Ishikawa (cell line): Measurements from ENCODE around the gene SFTPA2.

Experiments
- CEBPB ChIP-seq: IDR thresholded peaks from 2 replicates; pipeline ENCODE4 v1.6.1; 2012
- CREB1 ChIP-seq: IDR thresholded peaks from 2 replicates; pipeline ENCODE4 v1.6.1; 2012; ENCODE audit warnings: low read depth
- EGR1 ChIP-seq: IDR thresholded peaks from 2 replicates; pipeline ENCODE4 v1.6.1; 2012
- EP300 ChIP-seq: IDR thresholded peaks from 2 replicates; pipeline ENCODE4 v1.6.1; 2012; ENCODE audit warnings: borderline replicate concordance
- FOXM1 ChIP-seq: IDR thresholded peaks from 2 replicates; pipeline ENCODE4 v1.6.1; 2012; ENCODE audit warnings: low read depth, borderline replicate concordance
- NFIC ChIP-seq: IDR thresholded peaks from 2 replicates; pipeline ENCODE4 v1.6.1; 2012
- RAD21 ChIP-seq: IDR thresholded peaks from 2 replicates; pipeline ENCODE4 v1.6.1; 2012; ENCODE audit warnings: low read depth
- TAF1 ChIP-seq: IDR thresholded peaks from 2 replicates; pipeline ENCODE4 v1.6.1; 2012; ENCODE audit warnings: low read depth, mild to moderate bottlenecking
- TCF12 ChIP-seq: IDR thresholded peaks from 2 replicates; pipeline ENCODE4 v1.6.1; 2012; ENCODE audit warnings: low read depth
- TEAD4 ChIP-seq: IDR thresholded peaks from 2 replicates; pipeline ENCODE4 v1.6.1; 2012
- YY1 ChIP-seq: IDR thresholded peaks from 2 replicates; pipeline ENCODE4 v1.6.1; 2012; ENCODE audit warnings: low read depth
- ZBTB7A ChIP-seq: IDR thresholded peaks from 2 replicates; pipeline ENCODE4 v1.6.1; 2012; ENCODE audit warnings: low read depth
- TF ChIP-seq, protein P1 (sequence below): IDR thresholded peaks from 2 replicates; pipeline ENCODE4 v1.6.1; 2012; ENCODE audit warnings: low read depth, mild to moderate bottlenecking
- TF ChIP-seq, protein P2 (sequence below): IDR thresholded peaks from 2 replicates; pipeline ENCODE4 v1.6.1; 2012
- TF ChIP-seq, protein P3 (sequence below): IDR thresholded peaks from 2 replicates; pipeline ENCODE4 v1.6.1; 2012

The SFTPA2 gene

DNA sequence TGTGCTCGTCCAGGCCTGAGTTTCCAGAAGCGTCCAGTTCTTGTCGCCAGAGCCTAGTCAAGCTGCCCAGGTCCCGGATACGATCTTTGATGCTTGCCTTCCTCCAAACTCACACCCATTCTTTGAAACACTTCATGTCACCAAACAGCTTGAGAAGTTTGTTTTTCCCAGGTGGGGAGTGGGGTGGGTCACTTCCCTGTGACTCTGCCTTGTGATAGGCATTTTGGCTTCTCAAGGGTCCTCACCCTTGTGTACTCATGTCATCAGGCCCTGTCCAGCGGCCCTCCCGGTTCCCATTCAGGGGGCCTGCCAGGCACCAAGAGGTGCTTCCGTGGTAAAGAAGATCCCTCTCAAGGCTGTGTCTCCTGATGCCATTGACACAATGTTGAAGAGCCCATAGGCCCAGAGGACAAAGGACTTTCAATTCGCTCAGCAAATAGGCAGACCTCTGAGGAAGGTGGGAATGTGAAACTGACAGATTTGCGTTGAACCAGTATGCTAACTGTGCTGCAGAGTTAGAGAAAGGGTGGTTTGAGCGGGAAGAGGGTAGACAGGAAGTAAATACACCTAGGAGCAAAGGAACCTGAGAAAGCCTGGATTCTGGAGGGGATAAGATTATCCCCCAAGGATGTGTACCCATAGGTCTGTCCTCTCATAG is 25.8 kb upstream of the SFTPA2 start:
- TF ChIP-seq TAF1 (no peak), EGR1 (no peak), ZBTB7A (no peak), NFIC (no peak)
- TF ChIP-seq, protein P1, sequence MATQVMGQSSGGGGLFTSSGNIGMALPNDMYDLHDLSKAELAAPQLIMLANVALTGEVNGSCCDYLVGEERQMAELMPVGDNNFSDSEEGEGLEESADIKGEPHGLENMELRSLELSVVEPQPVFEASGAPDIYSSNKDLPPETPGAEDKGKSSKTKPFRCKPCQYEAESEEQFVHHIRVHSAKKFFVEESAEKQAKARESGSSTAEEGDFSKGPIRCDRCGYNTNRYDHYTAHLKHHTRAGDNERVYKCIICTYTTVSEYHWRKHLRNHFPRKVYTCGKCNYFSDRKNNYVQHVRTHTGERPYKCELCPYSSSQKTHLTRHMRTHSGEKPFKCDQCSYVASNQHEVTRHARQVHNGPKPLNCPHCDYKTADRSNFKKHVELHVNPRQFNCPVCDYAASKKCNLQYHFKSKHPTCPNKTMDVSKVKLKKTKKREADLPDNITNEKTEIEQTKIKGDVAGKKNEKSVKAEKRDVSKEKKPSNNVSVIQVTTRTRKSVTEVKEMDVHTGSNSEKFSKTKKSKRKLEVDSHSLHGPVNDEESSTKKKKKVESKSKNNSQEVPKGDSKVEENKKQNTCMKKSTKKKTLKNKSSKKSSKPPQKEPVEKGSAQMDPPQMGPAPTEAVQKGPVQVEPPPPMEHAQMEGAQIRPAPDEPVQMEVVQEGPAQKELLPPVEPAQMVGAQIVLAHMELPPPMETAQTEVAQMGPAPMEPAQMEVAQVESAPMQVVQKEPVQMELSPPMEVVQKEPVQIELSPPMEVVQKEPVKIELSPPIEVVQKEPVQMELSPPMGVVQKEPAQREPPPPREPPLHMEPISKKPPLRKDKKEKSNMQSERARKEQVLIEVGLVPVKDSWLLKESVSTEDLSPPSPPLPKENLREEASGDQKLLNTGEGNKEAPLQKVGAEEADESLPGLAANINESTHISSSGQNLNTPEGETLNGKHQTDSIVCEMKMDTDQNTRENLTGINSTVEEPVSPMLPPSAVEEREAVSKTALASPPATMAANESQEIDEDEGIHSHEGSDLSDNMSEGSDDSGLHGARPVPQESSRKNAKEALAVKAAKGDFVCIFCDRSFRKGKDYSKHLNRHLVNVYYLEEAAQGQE: no peak
- TF ChIP-seq, protein P2, sequence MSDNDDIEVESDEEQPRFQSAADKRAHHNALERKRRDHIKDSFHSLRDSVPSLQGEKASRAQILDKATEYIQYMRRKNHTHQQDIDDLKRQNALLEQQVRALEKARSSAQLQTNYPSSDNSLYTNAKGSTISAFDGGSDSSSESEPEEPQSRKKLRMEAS: no peak

DNA sequence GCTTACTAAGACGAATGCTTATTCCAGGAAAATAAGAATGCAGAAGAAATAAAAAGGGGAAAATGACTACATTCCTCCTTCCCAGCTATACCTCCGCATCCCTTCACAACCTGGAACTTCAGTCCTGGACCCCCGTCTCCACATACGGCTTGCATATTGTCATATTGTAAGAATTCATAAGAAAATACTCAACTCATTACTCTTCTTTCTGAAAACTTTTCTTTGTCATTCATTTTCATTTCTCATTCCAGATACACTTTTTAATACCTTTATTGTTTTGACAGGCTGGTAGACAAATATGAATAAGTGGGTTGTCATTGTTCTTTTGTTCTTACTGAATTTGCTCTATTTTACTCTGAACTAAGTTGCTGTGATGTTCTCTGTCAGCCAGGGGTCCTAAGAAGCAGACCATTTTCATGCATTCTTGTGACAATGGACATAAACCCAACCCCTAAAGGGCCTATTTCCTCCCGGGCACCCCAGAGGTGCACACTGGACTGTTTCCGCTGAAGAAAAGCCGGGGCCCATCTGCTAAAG is 23.3 kb upstream of the SFTPA2 start:
- TF ChIP-seq, protein P2: no peak
- TF ChIP-seq FOXM1: no peak
- TF ChIP-seq, protein P3, sequence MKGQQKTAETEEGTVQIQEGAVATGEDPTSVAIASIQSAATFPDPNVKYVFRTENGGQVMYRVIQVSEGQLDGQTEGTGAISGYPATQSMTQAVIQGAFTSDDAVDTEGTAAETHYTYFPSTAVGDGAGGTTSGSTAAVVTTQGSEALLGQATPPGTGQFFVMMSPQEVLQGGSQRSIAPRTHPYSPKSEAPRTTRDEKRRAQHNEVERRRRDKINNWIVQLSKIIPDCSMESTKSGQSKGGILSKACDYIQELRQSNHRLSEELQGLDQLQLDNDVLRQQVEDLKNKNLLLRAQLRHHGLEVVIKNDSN: no peak
- no peak for TF ChIP-seq TEAD4
- TF ChIP-seq CREB1: no peak
- no peak for TF ChIP-seq TCF12
- no peak for TF ChIP-seq RAD21
- TF ChIP-seq NFIC: no peak
- TF ChIP-seq CEBPB: no peak
- TF ChIP-seq, protein P1: no peak
- TF ChIP-seq ZBTB7A: no peak
- TF ChIP-seq EP300: no peak
- no peak for TF ChIP-seq EGR1
- no peak for TF ChIP-seq YY1
- no peak for TF ChIP-seq TAF1

DNA sequence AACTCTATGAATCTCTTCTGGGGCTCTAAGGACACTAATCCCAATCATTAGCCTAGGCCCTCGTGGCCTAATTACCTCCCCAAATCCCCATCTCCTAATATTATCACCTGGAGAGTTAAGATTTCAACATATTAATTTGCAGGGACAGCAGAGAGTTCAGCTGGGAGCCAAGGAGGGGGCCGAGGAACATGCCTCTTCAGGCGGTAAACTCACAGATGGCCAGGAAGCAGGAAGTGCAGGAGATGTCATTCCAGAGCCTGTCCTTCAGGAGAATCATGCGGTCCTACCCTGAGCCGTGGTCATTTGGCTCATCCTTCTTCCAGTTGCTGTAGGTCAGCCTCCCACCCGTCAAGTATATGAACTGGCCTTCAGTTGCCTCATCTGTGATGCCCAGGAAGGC is 21.9 kb upstream of the SFTPA2 start:
- TF ChIP-seq ZBTB7A: no peak
- no peak for TF ChIP-seq TEAD4
- no peak for TF ChIP-seq TAF1
- TF ChIP-seq, protein P3: no peak
- no peak for TF ChIP-seq RAD21
- TF ChIP-seq CREB1: no peak
- TF ChIP-seq TCF12: no peak
- no peak for TF ChIP-seq EGR1
- TF ChIP-seq, protein P2: no peak

- TF ChIP-seq EP300: no peak
These were observed 20.8 kb upstream of the SFTPA2 start for GRCh38 chr10:79581044-79581443.

- TF ChIP-seq ZBTB7A (no peak), EGR1 (no peak)
These were observed 19.2 kb upstream of the SFTPA2 start for GRCh38 chr10:79579361-79579760.

DNA sequence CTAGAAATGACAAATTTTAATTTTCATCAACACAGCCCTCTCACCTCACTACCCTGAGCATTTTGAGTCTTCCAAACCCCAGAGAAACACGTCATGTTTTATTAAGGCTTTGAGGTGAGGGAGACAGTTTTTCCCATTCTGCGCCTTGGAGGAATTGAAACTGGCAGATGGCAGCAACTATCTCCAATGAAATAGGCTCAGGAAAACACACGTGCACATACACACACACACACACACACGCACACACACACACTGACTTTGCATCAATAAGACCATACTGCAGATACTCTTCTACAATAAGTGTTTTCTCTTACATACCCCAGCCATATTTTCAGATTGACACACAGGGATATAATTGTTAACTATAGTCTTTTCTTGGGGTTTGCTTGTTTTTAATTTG is 3.2 kb upstream of the SFTPA2 start:
- TF ChIP-seq YY1 (no peak), FOXM1 (no peak), ZBTB7A (no peak), TEAD4 (no peak), NFIC (no peak), TCF12 (no peak), CEBPB (no peak), TAF1 (no peak)
- TF ChIP-seq, protein P3: no peak
